Fibroblast of pulmonary artery (primary cell): ENCODE measurements around the gene RUSC1.

ENCODE experiments used
- DNase-seq: peaks from one replicate; pipeline ENCODE4 v3.0.0-alpha.2; 2010; ENCODE audit warnings: low read depth
- H3K4me3 ChIP-seq: replicated peaks from 2 replicates; pipeline ENCODE4 v1.5.1; 2011; ENCODE audit warnings: low read depth, mild to moderate bottlenecking, control low read depth, low read length, moderate library complexity
- CTCF ChIP-seq: IDR thresholded peaks from 2 replicates; pipeline ENCODE4 v1.5.1; 2011; ENCODE audit warnings: mild to moderate bottlenecking, control low read depth, low read length, inconsistent platforms; ENCODE audit errors: missing control alignments

RUSC1 gene

GRCh38 chr1:155320661-155321617 lies at the start of gene RUSC1:
Gene RUSC1 (plus strand): TSS chr1:155320894. CDS start chr1:155321774, 880 bp downstream.
- H3K4me3 ChIP-seq: peak within 1 kb of the TSS; percentile 53
- peak; percentile 59 for DNase-seq
- no peak for TF ChIP-seq CTCF

GRCh38 chr1:155272466-155273342 lies 48.0 kb upstream of the RUSC1 start:
- H3K4me3 ChIP-seq: peak overlapping the region; percentile 75
- DNase-seq: peak; percentile 67
- TF ChIP-seq CTCF: no peak

- TF ChIP-seq CTCF: no peak
- DNase-seq: peak; percentile 95
- peak within 1 kb of the TSS; percentile 75 for H3K4me3 ChIP-seq
Measured at GRCh38 chr1:155273343-155274245, 47.1 kb upstream of the RUSC1 start, which contains the start of gene CLK2. Gene CLK2 (minus strand): TSS chr1:155273504. CDS start chr1:155270977, 2,527 bp downstream.

- peak within 1 kb of the TSS; percentile 69 for H3K4me3 ChIP-seq
- peak; percentile 17 for TF ChIP-seq CTCF
- peak; percentile 97 for DNase-seq
Measured at GRCh38 chr1:155277070-155277901, 43.4 kb upstream of the RUSC1 start, which contains the start of gene HCN3. Gene HCN3 (plus strand): TSS chr1:155277463. CDS start chr1:155277591, 128 bp downstream.

- peak; percentile 37 for TF ChIP-seq CTCF
- DNase-seq: peak; percentile 23
- peak overlapping the region; percentile 69 for H3K4me3 ChIP-seq
Measured at GRCh38 chr1:155277902-155278688, 42.6 kb upstream of the RUSC1 start.
